Adrenal gland (tissue), 12 donors: ENCODE results near the gene GALNT1. TPM values are rescaled to one million over a fixed set of nuclear protein-coding genes. Genes with fewer than 3 reads are reported as not detected.

Experiments
- DNase-seq, 7 donors: peaks; one replicate each; pipeline ENCODE4 v3.0.0-alpha.2; 2019 to 2020
- H3K27ac ChIP-seq, 5 donors: fragments of 200-600 bp; sonication (generic) in 4 of 5; 1 replicate in 3 of 5; 2 replicates in 2 of 5; pipeline versions ENCODE4 v1.5.1 to v1.8.0; 2016 to 2020; ENCODE audit warnings: mild to moderate bottlenecking in 1 of 5
- H3K27me3 ChIP-seq: fragments of 200-600 bp; 2 replicates; pipeline ENCODE4 v1.8.0; 2021
- H3K36me3 ChIP-seq, 2 donors: fragments of 200-600 bp; replicated peaks in 1 of 2; 1 replicate in 1 of 2; 2 replicates in 1 of 2; pipeline versions ENCODE4 v1.5.1 to v1.8.0; 2018 to 2022
- H3K4me1 ChIP-seq, 2 donors: fragments of 200-600 bp; replicated peaks in 1 of 2; 1 replicate in 1 of 2; 2 replicates in 1 of 2; pipeline versions ENCODE4 v1.5.1 to v1.8.0; 2018 to 2021
- H3K4me3 ChIP-seq, 4 donors: fragments of 200-600 bp; sonication (generic) in 3 of 4; one replicate each; pipeline ENCODE4 v1.5.1; 2016 to 2018
- H3K9me3 ChIP-seq, 3 donors: fragments of 200-600 bp; sonication (generic) in 1 of 3; replicated peaks in 1 of 3; 1 replicate in 2 of 3; 2 replicates in 1 of 3; pipeline versions ENCODE4 v1.5.1 to v1.8.0; 2016 to 2021
- CTCF ChIP-seq, 6 experiments: fragments of 450-650 bp in 4 of 6; fragments of 200-600 bp in 2 of 6; sonication (generic) in 1 of 6; IDR thresholded peaks; 1 replicate in 5 of 6; 2 replicates in 1 of 6; pipeline versions ENCODE4 v1.5.1 to v1.8.0; 2016 to 2021; ENCODE audit warnings: antibody characterized with exemption in 6 of 6, mild to moderate bottlenecking in 2 of 6, moderate library complexity in 1 of 6
- POLR2A ChIP-seq, 2 donors: fragments of 450-650 bp; IDR thresholded peaks; one replicate each; pipeline ENCODE4 v1.6.1; 2017; ENCODE audit warnings: antibody characterized with exemption in 2 of 2, mild to moderate bottlenecking in 2 of 2, moderate library complexity in 1 of 2
- WGBS, 4 donors: extraction: QIAGEN DNeasy Blood & Tissue Kit in 2 of 4; methylation state at CpG; one replicate each; pipeline versions ENCODE4 v1.1.5 to v1.1.7; 2013 to 2017; 5-methylcytosine and 5-hydroxymethylcytosine counted together
- intact Hi-C, 2 donors: fragments of 100-400 bp; cut with DNase I; formaldehyde crosslinking; loops; one replicate each; pipeline versions ENCODE4 v1.14.1 to v1.15.0; 2022 to 2023
- polyA plus RNA-seq, 3 donors: library from polyadenylated mRNA; stranded (reverse); fragments of 200-250 nt in 2 of 3; fragments of 350-450 nt in 1 of 3; fragmentation: Illumina TruSeq in 1 of 3; extraction: RNeasy Lipid Tissue Mini Kit (QIAGEN cat#74804) in 1 of 3; gene quantifications; one replicate each; pipeline ENCODE4 v1.2.3, GENCODE V29; 2013 to 2014
- total RNA-seq, 9 donors: library from RNA; depleted of rRNA in 4 of 9; stranded (reverse); fragments of >200 nt in 4 of 9; fragments of 120-200 nt in 1 of 9; fragmentation: NEBNext Ultra II Directional in 1 of 9; extraction: Animal tissue kit (Norgen Biotek cat#: 25700) in 1 of 9; gene quantifications; one replicate each; pipeline versions ENCODE4 v1.1.0 to v1.2.4, GENCODE V29; 2013 to 2023
- donor health status: healthy with polysubstance abuse.
- donor health status: Bipolar disorder and iron deficiency.
- donor health status: DM: yes; HTN: yes; CAD: no.
- donor health status: DM: no; HTN: no; CAD: no.
- donor health status: DM: no; HTN: no; CAD: no.
- donor health status: DM: yes; HTN: yes; CAD: no.

Gene GALNT1
- total and polyA plus RNA-seq, 12 donors, result 9.7 to 130 (median 65.4) TPM

GRCh38 chr18:35618696-35619095 lies 37.2 kb downstream of the GALNT1 start:
- DNase-seq, result no peak
- Histone ChIP-seq H3K27me3 (no peaks in the 10 kb centered on the region), H3K27ac (no peak overlapping the region), H3K4me1 (peaks cover 0 to 27% of the 10 kb centered on the region in 2 donors), H3K36me3 (no peaks in the 10 kb centered on the region), H3K4me3 (no peak overlapping the region), H3K9me3 (no peaks in the 10 kb centered on the region)
- WGBS, 4 donors, result 43 to 61% (median 54%) methylated on average over 5 of the region's 5 CpGs
- no peak for TF ChIP-seq CTCF (IDR thresholded peaks at IDR 0.05)
- no peak for TF ChIP-seq POLR2A (IDR thresholded peaks at IDR 0.05)
- intact Hi-C loops, result no loop called here

- Histone ChIP-seq H3K4me1 (peaks cover 0 to 27% of the 10 kb centered on the region in 2 donors), H3K27me3 (no peaks in the 10 kb centered on the region), H3K36me3 (no peaks in the 10 kb centered on the region), H3K27ac (no peak overlapping the region), H3K4me3 (no peak overlapping the region), H3K9me3 (no peaks in the 10 kb centered on the region)
- 72 to 97% (median 90%) methylated on average over 4 of the region's 4 CpGs for WGBS, 4 donors
- DNase-seq, result no peak
- TF ChIP-seq CTCF (IDR thresholded peaks at IDR 0.05), result no peak
- no peak for TF ChIP-seq POLR2A (IDR thresholded peaks at IDR 0.05)
- intact Hi-C loops, result no loop called here
Observed at GRCh38 chr18:35619464-35619863, 37.9 kb downstream of the GALNT1 start.

DNA sequence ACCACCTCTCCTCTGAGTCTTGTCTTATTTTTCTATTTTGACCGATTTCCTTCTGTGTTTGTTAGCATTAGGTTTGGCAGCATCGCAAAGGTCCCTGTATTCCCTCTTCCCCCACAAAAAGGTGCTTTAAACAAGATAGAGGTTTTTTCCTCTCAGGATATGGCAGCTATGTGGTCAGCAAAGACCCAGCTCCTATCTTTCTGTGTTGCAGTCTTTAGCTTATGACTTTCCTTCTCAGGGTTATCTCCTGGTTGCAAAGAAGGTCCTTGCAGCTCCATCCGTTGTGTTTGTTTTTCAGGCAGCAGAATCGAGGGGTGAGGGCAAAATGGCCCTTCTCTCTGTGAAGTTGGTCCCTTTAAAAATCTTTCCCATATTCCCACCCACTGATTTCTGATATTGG lies 38.4 kb downstream of the GALNT1 start:
- Histone ChIP-seq H3K4me3 (no peak overlapping the region), H3K4me1 (peaks cover 0 to 27% of the 10 kb centered on the region in 2 donors), H3K36me3 (no peaks in the 10 kb centered on the region), H3K27me3 (no peaks in the 10 kb centered on the region), H3K27ac (no peak overlapping the region), H3K9me3 (no peaks in the 10 kb centered on the region)
- no peak for TF ChIP-seq POLR2A (IDR thresholded peaks at IDR 0.05)
- no peak for TF ChIP-seq CTCF (IDR thresholded peaks at IDR 0.05)
- 74 to 78% (median 76%) methylated on average over 4 of the region's 4 CpGs for WGBS, 4 donors
- intact Hi-C loops, result no loop called here
- no peak for DNase-seq

DNA sequence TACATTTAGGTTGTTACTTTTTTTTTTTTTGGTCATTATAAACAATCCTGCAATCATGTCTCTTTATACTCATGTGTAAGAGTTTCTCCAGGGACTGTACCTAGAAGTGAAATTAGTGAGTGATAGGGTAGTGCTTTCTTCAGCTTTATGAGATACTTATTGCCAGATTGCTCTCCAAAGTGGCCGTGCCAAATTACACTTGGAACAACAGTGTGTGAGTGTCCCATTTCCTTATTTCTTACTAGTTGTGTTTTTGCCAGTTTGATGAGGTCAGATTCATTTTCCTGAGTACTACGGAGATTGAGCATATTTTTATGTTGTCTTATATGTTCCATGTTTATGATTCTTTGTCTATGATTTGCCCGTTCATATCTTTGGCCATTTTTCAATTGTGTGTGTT lies 39.2 kb downstream of the GALNT1 start:
- TF ChIP-seq POLR2A (IDR thresholded peaks at IDR 0.05) (no peak), CTCF (IDR thresholded peaks at IDR 0.05) (no peak)
- Histone ChIP-seq H3K9me3 (no peaks in the 10 kb centered on the region), H3K27ac (no peak overlapping the region), H3K36me3 (no peaks in the 10 kb centered on the region), H3K4me3 (no peak overlapping the region), H3K27me3 (no peaks in the 10 kb centered on the region), H3K4me1 (peaks cover 0 to 27% of the 10 kb centered on the region in 2 donors)
- peak in 1 of 7 donors; percentile 18 for DNase-seq
- intact Hi-C loops, result no loop called here
- 50 to 65% (median 55%) methylated on average over 3 of the region's 3 CpGs for WGBS, 4 donors
